Muscle layer of colon (tissue), 2 donors: ENCODE measurements around the gene KANK3.
"Not testable (repeated sequence)": the region's sequence is repeated elsewhere in the genome, so short reads cannot be mapped to it uniquely, and the experiment has no call there.

Source experiments
- H3K27ac ChIP-seq: one replicate; pipeline ENCODE4 v1.7.0; 2013; ENCODE audit warnings: low read depth, mild to moderate bottlenecking, low read length, moderate library complexity
- H3K27me3 ChIP-seq, 2 donors: one replicate each; pipeline ENCODE4 v1.7.0; 2013; ENCODE audit warnings: low read length in 2 of 2, mild to moderate bottlenecking in 2 of 2; ENCODE audit not compliant: insufficient read depth in 2 of 2, control insufficient read depth in 1 of 2
- H3K36me3 ChIP-seq: one replicate; pipeline ENCODE4 v1.7.0; 2013; ENCODE audit warnings: mild to moderate bottlenecking, low read length; ENCODE audit not compliant: insufficient read depth
- H3K4me1 ChIP-seq: one replicate; pipeline ENCODE4 v1.7.0; 2013; ENCODE audit warnings: mild to moderate bottlenecking, low read length; ENCODE audit not compliant: insufficient read depth
- H3K4me3 ChIP-seq, 2 donors: one replicate each; pipeline ENCODE4 v1.7.0; 2013; ENCODE audit warnings: low read length in 2 of 2, low read depth in 1 of 2, mild to moderate bottlenecking in 1 of 2, moderate library complexity in 1 of 2
- H3K9ac ChIP-seq: one replicate; pipeline ENCODE4 v1.7.0; 2013; ENCODE audit warnings: low read length
- H3K9me3 ChIP-seq: one replicate; pipeline ENCODE4 v1.7.0; 2013; ENCODE audit warnings: mild to moderate bottlenecking, low read length
- donor health status: abdominal sarcoma.
- donor health status: Adenocarcinoma of cecum.

KANK3 gene

DNA sequence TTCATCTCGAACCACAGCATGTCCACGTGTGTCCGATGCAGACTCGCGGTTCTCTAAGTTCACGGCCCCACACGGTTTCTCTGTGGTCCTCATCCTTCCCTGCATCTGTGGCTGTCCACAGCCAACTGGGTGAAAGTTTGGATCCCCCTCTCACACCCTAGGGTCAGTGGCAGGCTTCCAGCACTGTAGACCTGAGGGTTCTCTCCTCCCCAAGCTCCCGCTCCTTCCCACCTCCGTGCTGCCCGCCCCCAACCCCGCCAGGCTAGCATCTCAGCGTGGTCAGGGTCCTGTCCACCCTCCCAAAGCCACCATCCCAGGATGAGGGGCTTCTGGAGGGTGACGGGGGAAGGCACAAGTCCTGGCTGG, 23.9 kb upstream of the KANK3 start:
- H3K9me3 ChIP-seq: no peaks in the 10 kb centered on the region
- peaks cover 19% of the 10 kb centered on the region for H3K36me3 ChIP-seq
- H3K9ac ChIP-seq: peak overlapping the region; percentile 27
- no peaks in the 10 kb centered on the region for H3K27me3 ChIP-seq
- peak overlapping the region; percentile 50 to 54 for H3K4me3 ChIP-seq
- peak overlapping the region; percentile 92 for H3K27ac ChIP-seq
- peaks cover 44% of the 10 kb centered on the region for H3K4me1 ChIP-seq

DNA sequence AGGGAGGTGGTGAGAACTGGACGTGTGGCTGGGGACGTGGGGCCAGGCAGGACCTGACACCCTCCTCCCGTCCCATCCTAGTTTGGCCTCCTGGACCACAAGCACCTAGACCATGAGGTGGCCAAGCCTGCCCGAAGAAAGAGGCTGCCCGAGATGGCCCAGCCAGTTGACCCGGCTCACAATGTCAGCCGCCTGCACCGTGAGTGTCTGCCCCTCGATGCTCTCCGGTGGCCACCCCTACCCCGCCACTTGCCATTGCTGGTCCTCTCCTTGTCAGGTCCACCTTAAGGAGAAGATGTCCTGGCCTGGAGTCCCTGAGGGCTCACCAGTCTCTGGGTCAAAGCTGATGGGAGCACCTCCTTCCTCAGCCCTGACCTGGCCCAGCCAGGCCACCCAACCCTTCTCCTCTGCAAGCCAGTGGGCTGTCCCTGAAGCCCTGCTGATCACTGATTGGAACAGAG, 23.1 kb upstream of the KANK3 start:
- no peak overlapping the region for H3K4me3 ChIP-seq
- H3K4me1 ChIP-seq: peaks cover 47% of the 10 kb centered on the region
- no peak overlapping the region for H3K27ac ChIP-seq
- no peaks in the 10 kb centered on the region for H3K27me3 ChIP-seq
- H3K36me3 ChIP-seq: peaks cover 19% of the 10 kb centered on the region
- H3K9ac ChIP-seq: no peak overlapping the region
- no peaks in the 10 kb centered on the region for H3K9me3 ChIP-seq

DNA sequence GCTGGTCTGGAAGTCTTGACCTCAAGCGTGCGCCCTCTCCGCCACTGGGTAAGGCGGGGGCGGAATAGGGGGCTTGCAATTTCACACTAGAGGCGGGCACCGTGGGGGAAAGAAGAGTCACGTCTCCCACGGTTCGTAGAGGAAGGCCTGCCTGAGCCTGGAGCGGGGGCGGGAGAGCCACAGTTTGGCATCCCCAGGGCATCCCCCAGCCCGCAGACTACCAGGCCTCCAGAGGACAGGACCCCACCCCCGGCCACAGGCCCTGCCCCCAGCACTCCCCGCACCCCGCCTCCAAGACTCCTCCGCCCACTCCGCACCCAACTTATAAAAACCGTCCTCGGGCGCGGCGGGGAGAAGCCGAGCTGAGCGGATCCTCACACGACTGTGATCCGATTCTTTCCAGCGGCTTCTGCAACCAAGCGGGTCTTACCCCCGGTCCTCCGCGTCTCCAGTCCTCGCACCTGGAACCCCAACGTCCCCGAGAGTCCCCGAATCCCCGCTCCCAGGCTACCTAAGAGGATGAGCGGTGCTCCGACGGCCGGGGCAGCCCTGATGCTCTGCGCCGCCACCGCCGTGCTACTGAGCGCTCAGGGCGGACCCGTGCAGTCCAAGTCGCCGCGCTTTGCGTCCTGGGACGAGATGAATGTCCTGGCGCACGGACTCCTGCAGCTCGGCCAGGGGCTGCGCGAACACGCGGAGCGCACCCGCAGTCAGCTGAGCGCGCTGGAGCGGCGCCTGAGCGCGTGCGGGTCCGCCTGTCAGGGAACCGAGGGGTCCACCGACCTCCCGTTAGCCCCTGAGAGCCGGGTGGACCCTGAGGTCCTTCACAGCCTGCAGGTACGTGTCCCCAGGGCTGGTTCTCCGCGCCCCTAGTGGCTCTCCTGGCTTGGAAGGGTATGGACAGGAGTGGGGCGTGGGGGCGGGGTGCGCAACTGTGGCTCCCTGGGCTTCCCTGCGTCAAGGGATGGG, 21.0 kb upstream of the KANK3 start, which contains the start of gene ANGPTL4:
Gene ANGPTL4 (plus strand): TSS at position 353 of the 969 bp plus-strand sequence. CDS start 167 bp downstream, at position 520.
- peak within 1 kb of the TSS; percentile 49 for H3K9ac ChIP-seq
- H3K36me3 ChIP-seq: peaks cover 12% of the 10 kb centered on the region
- peak within 1 kb of the TSS; percentile 86 for H3K27ac ChIP-seq
- no peaks in the 10 kb centered on the region for H3K9me3 ChIP-seq
- peaks cover 47% of the 10 kb centered on the region for H3K4me1 ChIP-seq
- H3K4me3 ChIP-seq: peak within 1 kb of the TSS; percentile 71 to 81
- no peaks in the 10 kb centered on the region for H3K27me3 ChIP-seq

DNA sequence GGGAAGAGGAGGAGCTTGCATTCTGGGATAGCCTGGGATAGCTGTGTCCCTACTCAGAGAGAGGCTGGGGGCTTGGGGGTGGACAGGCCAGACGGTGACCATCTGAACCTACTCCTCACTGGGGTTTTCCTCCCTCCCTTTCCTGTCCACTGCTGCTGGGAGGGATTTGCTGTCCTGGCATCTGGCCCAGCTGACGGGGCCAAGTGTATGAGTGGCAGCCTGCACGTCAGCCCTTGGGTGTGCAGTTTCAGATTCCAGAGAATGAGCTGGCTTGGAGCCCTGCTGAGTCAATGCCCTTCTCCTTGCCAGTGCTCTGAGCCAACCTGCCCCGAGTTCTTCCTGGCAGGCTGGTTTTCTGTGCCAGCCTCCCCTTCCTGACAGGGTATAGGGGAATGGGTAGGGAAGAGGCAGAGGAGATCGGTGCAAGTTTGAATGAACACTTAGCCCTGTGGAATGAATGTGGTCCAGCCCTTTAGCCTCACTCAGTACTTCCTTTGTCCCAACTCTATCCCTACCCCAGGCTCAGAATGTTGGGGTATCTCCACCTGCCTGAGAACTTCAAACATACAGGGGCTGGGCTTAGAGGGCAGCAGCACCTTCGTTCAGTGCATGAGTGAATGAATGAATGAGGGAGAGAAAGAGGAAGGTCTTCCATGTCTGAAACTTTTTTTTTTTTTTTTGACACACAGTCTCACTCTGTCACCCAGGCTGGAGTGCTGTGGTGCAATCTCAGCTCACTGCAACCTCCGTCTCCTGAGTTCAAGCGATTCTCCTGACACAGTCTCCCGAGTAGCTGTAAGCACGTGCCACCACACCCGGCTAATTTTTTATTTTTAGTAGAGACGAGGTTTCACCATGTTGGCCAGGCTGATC, 19.1 kb upstream of the KANK3 start:
- peak overlapping the region; percentile 78 for H3K27ac ChIP-seq
- no peak overlapping the region for H3K4me3 ChIP-seq
- H3K9me3 ChIP-seq: no peaks in the 10 kb centered on the region
- no peaks in the 10 kb centered on the region for H3K36me3 ChIP-seq
- H3K27me3 ChIP-seq: no peaks in the 10 kb centered on the region
- H3K4me1 ChIP-seq: peaks cover 28% of the 10 kb centered on the region
- no peak overlapping the region for H3K9ac ChIP-seq

DNA sequence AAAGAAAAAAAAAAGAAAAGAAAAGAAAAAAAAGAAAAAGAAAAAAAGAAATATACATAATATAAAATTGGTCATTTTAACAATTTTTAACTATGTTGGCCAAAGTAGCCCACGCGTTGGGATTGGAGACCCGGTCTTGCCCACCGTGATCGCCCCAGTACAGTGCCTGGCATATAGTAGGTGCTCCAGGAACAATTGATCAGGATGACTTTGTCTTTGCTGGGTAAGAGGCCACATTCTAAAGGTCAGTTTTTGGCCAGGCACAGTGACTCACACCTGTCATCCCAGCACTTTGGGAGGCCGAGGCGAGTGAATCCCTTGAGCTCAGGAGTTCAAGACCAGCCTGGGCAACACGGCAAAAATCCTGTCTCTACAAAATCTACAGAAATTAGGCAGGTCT, 17.1 kb upstream of the KANK3 start:
- Histone ChIP-seq H3K27ac (no peak overlapping the region), H3K9ac (no peak overlapping the region), H3K36me3 (no peaks in the 10 kb centered on the region), H3K4me1 (peaks cover 16% of the 10 kb centered on the region), H3K27me3 (no peaks in the 10 kb centered on the region), H3K4me3 (no peak overlapping the region), H3K9me3 (no peaks in the 10 kb centered on the region)

DNA sequence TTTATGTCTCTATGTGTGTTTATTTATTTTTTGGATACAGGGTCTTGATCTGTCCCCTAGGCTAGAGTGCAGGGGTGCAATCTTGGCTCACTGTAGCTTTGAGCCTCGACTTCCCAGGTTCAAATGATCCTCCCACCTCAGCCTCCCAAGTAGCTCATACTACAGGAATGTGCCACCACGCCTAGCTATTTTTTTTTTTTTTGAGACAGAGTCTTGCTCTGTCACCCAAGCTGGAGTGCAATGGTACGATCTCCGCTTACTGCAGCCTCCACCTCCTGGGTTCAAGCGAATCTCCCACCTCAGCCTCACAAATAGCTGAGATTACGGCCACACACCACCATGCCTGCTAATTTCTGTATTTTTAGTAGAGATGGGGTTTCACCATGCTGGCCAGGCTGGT, 15.9 kb upstream of the KANK3 start:
- peaks cover 16% of the 10 kb centered on the region for H3K4me1 ChIP-seq
- no peak overlapping the region for H3K9ac ChIP-seq
- H3K27me3 ChIP-seq: no peaks in the 10 kb centered on the region
- no peaks in the 10 kb centered on the region for H3K36me3 ChIP-seq
- no peak overlapping the region for H3K4me3 ChIP-seq
- no peaks in the 10 kb centered on the region for H3K9me3 ChIP-seq
- no peak overlapping the region for H3K27ac ChIP-seq

DNA sequence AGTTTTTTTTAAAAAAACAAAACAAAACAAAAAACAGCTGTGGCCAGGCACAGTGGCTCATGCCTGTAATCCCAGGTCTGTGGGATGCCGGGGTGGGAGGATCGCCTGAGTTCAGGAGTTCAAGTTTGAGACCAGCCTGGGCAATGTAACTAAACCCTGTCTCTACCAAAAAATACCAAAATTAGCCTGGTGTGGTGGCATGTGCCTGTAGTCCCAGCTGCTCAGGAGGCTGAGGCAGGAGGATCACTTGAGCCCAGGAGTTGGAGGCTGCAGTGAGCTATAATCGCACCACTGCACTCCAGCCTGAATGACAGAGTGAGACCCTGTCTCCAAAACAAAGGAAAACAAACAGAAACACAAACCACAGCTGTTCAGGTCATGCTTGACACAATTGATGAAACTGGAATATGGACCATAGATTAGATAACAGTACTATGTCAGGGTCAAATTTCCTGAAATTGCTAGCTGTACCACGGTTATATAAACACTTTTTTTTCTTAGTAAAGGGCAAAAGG, 14.0 kb upstream of the KANK3 start:
- H3K27me3 ChIP-seq: no peaks in the 10 kb centered on the region
- H3K9me3 ChIP-seq: no peaks in the 10 kb centered on the region
- H3K4me3 ChIP-seq: no peak overlapping the region
- H3K36me3 ChIP-seq: no peaks in the 10 kb centered on the region
- H3K4me1 ChIP-seq: peaks cover 4% of the 10 kb centered on the region
- H3K27ac ChIP-seq: no peak overlapping the region
- no peak overlapping the region for H3K9ac ChIP-seq

DNA sequence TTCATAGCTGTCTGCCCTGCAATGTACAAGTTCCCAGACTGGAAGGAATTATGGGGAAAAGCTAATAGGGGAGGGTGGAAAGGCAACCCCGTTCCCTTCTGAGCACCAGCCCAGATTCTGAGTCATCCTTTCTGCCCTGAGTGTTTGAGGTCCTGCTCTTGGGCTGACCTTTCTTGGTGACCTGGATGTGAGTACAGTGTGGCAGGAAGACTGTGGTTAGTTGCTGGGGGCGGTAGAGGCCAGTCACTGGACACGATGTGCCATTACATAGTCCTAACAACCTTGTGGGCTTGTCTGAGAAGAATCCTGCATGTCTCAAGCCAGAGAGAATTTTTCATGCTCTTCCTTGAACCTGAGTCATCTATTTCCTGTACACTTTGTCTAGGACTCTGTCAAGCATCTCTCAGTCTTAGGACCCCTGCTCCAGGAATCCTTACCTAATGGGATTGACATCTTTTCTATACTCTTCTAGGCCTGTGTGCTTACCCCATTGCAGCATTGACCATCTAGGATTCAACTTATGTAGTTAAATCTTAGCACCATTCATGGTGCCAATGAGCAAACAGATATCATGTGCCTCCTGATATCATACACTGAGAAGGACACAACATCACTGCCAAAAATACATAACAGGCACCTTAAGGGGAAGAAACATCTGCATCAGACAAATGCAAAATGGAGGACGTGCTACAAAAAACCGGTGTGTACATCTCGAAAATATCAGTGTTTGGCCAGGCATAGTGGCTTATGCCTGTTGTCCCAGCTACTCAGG, 12.8 kb upstream of the KANK3 start:
- H3K9me3 ChIP-seq: no peaks in the 10 kb centered on the region
- H3K4me1 ChIP-seq: no peaks in the 10 kb centered on the region
- H3K36me3 ChIP-seq: no peaks in the 10 kb centered on the region
- H3K27ac ChIP-seq: no peak overlapping the region
- no peaks in the 10 kb centered on the region for H3K27me3 ChIP-seq
- H3K9ac ChIP-seq: no peak overlapping the region
- no peak overlapping the region for H3K4me3 ChIP-seq

DNA sequence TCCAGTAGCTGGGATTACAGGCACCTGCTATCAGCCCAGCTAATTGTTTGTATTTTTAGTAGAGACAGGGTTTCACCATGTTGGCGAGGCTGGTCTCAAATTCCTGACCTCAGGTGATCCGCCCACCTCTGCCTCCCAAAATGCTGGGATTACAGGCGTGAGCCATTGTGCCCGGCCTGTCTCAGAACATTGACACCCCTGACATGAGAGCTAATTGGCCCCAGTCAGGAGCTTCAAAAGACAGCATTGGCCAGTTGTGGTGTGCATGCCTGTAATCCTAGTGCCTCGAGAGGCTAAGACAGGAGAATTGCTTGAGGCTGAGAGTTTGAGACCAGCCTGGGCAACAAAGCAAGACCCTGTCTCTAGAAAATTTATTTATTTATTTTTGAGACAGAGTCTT, 9.8 kb upstream of the KANK3 start:
- not testable (repeated sequence) for H3K27me3 ChIP-seq, H3K4me3 ChIP-seq, H3K4me1 ChIP-seq, H3K9me3 ChIP-seq, H3K36me3 ChIP-seq, H3K27ac ChIP-seq, H3K9ac ChIP-seq

DNA sequence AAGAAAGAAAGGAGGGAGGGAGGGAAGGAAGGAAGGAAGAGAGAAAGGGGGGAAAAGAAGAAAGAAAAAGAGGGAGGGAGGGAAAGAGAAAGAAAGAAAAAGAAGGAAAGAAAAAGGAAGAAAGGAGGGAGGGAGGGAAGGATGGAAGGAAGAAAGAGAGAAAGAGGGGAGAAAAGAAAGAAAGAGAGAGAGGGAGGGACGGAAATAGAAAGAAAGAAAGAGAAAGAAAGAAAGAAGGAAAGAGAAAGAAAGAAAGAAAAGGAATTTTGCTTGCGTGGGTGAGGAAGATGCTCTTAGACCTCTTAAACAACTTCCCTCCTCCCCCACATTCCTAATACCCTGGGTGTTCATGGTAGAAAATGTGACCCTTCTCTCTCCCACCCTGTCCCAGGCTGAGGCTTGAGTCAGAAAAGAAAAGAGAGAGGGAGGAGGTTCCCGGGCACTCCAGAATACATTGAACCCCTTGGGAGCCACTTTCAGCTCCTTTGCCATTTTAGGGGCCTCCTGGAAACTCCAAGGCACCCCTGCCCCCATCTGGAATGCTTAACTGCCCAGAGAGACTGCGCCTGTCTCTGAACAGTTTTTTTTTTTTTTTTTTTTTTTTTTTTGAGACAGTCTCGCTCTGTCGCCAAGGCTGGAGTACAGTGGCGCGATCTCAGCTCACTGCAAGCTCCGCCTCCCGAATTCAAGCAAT, 9.2 kb upstream of the KANK3 start:
- H3K27me3 ChIP-seq: no peaks in the 10 kb centered on the region
- H3K36me3 ChIP-seq: no peaks in the 10 kb centered on the region
- H3K4me1 ChIP-seq: no peaks in the 10 kb centered on the region
- H3K27ac ChIP-seq: no peak overlapping the region
- H3K9ac ChIP-seq: no peak overlapping the region
- no peak overlapping the region for H3K4me3 ChIP-seq
- H3K9me3 ChIP-seq: no peaks in the 10 kb centered on the region
